ENCODE results near the gene MAGI2.
"Not testable (repeated sequence)": the region's sequence is repeated elsewhere in the genome, so short reads cannot be mapped to it uniquely, and the experiment has no call there.

MAGI2 gene

DNA sequence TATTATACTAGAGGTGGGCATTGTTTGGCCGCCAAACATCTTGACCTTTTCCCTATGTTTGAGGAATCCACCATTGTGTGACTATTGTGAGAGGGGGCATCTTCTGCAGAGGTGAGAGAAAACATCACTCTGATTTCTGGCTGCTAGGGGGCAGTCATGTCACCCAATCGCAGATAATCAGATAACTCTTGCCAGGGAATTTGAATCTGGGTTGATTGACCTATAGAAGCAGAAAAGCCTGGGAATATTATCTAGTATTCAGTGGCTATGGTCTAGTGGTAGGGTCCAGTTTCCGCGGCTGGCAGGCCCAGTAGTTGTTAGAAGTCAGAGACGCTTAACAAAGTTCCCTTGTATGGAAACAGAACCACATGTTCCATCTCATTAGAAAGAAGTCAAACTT is 846.4 kb downstream of the MAGI2 start:
- no peak for DNase-seq

DNA sequence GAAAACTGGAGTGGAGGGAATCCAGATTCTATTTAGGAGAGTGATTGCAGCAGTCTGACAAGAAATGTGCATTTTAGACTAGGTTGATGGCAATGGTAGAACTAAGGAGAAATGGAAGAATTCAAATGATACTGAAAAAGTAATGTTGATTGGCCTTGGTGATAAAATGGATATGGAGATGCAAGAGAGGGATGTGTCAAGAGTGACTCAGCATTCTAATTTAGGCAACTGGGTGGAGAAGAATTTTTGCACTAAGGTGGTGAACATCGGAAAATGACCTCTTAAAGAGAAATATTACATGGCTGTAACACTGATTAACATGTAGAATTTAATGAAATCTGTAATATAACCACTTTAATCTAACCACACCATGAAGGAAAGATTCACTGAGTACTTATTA is 848.3 kb downstream of the MAGI2 start:
- no peak for DNase-seq

DNA sequence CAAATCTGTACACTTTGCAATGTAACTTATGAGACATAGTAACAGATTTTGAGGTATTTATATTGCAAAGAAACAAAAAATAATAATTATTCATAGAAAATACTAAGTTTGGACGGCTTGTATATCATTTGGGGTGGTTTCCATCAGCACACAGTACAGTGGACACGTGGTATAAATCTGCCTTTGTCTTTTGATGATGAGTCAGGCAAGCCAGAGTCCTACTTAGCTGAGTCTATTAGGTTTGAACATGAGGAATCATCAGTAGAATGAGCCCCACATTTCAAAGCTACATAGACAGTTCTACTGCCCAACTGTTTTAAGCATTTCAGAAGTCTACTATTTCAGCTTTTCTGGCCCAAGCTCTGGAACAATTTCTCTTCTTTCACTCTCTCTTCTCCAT is 851.7 kb downstream of the MAGI2 start:
- DNase-seq = no peak

DNA sequence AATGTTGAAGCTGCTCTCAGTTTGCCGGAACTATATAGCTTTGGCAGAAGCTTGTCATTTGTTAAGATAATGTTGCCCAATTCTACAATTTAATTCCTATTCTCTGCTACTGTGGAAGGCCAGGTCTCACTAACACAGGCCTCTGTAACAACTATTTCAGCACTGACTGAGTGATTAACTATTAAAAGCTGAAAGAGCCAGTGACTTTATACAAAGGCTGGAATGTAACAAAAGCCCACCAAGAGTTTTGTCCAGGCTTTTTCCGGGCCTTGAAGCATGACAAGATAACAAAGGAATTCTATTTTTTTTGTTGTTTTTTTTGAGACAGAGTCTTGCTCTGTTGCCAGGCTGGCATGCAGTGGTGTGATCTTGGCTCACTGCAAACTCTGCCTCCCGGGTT is 859.3 kb downstream of the MAGI2 start:
- no peak for DNase-seq

DNA sequence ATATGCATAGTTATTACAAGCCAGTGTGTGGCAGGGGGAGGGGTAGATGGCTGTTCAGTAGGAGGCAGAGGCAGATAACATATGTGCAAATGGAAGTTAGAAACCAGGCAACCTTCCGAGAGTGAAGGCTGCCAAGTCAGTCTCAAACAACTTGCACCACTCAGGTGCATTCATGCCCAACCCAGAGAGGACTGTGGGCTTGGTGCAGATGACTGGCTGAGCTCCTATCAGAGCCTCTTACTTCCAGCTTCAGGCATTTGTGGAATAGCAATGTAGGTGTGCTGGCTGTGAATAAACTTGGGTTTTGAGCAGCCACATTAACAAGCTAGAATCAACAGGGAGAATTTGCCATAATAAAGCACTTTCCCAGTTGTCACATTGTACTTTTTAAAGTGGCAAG is 865.1 kb downstream of the MAGI2 start:
- DNase-seq = no peak

DNA sequence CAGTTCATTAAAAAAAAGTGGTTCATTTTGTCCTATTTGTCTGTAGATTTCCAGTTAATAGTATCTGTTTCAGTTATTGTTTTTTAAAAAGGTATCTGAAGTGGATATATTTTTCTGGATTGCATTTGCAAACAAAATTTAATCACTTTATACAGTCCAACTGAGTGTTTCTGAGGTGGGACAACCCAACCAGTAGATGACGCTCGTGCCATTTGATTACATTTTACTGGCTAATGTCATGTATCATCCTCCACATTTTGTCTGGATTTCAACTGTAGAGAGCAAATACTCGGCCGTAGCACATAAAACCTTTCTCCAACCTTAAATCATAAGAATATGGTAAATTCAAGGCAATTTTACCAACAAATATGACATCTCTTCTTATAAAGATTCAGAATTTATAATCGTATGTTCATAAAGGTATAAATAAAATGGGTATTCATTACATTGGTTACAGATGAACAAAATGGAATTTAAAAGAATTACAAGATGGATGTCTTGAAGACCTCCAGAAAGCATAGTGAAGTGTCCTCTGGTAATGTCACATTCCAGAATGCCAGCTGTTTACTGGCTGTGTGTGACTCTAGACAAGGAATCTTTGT is 865.9 kb downstream of the MAGI2 start:
- DNase-seq = no peak

DNA sequence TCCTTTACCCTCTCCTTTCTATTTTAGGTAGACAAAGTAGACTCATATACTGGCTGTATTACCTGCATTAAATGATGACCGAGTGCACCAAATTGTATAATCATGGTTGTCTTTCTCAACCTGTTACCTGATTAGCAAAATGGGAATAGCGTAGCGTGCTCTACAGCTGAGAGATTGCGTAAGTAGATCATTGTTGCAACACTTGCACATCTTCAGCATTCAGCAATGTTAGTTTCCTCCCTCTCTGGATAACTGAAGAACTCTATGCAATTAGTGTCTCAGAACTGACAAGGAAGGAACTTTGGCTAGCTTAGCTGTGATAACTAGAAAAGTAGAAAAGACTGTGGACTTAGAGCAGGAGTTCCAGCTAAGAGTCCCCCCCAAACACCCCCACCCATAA is 867.5 kb downstream of the MAGI2 start:
- no peak for DNase-seq

DNA sequence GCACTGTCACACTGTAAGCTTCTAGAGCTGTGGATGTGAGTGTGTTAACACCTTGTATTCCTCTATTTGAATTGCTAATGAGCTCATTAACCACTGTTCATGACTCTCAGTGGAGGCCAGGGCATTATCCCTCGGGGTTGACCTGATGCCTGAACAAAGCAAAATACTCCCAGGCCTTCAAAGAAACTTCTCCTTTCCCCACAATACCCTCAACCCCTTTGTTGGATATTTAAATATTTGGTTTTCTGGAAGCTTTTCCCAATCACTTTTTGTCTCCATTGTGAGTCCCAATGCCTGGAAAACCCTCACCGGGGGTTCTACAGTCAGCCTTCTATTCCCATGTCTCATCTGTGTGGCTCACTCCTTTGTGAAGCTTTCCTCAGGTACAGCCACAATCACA is 874.8 kb downstream of the MAGI2 start:
- DNase-seq = no peak

DNA sequence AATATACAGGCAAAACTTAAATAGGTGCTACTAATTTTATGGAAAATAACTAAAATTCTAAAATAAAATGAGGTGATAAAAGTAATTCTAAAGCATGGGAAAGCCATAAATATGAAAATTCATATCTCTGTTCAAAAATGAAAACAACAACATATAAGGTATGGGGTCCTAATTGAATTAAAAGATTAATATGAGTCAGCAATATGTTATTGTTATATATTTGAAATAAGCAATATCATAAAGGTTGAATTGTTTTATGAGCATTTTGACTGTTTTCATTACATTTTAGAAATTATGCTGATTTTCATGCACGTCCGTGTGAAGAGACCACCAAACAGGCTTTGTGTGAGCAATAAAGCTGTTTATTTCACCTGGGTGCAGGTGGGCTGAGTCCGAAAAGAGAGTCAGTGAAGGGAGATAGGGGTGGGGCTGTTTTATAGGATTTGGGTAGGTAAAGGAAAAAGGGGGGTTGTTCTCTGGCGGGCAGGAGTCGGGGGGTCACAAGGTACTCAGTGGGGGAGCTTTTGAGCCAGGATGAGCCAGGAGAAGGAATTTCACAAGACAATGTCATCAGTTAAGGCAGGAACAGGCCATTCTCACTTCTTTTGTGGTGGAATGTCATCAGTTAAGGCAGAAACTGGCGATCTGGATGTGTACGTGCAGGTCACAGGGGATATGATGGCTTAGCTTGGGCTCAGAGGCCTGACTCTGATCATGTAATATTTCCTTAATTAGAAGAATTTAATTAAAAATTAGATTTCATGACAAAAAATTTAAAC is 876.1 kb downstream of the MAGI2 start:
- not testable (repeated sequence) for DNase-seq

DNA sequence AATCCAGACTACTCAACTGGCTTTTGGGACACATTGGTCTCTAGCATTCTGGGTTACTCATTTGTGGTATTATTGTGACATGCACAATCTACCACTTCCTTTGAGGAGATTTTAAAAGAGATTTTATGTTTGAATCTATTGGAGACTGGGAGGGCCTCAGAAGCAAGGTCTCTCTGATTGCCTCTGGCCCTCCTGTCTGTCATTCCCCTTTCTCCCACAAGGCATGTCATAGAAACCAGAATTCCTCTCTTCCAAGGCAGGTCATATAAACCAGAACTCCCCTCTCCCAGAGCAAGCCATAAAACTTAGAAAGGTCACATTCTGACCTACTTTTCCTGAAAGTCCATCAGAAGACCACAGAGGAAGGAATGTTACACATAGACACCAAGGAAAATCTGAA is 877.2 kb downstream of the MAGI2 start:
- DNase-seq = no peak

DNA sequence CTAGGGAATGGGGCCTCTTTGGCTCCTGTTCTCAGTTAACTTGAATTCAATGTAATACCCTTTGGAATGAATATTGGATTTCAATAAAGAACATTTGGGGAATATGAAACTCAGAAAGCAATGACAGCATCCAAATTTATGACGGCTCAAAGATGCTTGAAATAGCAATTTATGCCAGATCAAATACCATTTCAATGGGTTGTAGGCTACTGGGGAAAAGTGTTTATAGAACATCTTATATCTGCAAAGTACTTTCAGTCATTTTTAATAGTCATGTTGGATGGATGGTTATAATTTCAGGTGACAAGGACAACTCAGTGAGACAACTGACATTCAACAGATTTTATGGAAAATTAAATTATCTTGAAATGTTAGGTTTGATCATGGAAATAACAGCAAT is 882.2 kb downstream of the MAGI2 start:
- no peak for DNase-seq

DNA sequence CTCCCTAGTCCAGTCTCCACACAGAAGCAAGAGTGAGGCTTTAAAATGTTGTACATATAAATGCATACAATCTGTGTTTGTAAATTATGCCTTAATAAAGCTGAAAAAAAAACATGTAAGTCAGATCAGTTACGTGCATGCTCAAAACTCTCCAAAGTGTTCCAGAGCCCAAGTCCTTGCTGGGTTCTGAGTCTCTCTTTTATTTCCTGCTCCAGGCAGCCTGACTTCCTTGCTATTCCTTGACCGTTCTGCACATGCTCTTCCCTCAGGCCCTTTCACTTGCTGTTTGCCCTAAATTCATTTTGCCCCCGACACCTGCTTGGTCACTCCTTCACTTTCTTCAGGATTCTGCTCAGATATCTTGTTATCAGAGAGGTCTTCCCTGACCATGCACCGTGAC is 884.8 kb downstream of the MAGI2 start:
- DNase-seq = no peak

DNA sequence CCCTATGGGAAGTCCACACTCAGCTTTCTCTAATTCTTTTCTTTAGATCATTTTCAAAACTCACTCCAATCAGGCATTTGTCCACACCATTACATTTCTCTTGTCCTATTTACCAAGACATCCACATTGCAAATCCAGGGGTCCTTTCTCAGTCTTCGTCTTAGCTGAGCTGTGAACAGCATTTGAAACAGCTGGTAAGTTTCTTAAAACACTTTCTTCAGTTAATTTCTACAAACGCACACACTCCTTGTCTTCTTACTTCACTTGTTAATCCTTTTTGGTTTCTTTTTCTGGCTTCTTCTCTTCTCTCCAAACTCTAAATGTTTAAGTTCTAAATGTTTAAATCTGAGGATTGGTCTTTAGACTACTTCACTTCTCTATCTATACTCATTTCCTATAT is 885.6 kb downstream of the MAGI2 start:
- no peak for DNase-seq

DNA sequence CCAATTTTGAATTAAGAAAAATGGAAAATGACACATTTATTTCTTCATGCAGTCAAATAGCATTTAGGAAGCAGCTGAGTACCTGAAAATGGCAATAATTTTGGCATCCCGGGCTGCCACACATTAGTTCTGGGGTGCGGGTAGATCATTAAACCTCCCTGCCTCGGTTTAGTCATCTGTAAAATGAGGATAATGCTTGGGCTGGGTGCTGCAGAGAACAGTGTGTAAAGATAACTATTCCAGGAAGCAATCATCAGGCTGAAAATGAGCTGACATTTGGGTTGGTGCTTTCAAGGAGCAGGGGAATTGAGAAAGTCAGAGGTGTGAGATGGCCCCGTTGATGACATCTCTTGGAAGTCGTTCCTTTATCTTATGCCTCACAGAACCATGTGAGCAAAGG is 887.7 kb downstream of the MAGI2 start:
- DNase-seq = no peak

DNA sequence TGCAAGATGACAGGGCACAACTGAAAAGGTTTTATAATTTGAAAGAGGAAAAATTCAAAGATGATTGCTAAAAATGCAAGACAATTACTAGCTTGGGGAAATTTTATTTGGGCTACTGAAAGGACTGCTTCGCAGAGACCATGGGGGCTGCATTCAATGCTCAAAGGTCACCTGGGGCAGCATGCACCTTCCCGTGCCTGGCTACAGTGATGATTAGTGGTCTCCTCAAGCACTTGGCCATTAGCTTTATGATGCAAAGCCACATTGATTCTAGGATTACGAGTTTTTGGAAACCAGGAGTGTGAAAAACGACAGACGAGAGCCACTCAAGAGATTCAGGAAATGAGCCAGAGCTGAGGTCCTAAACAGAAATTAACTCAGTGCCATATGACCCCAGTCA is 890.3 kb downstream of the MAGI2 start:
- no peak for DNase-seq

DNA sequence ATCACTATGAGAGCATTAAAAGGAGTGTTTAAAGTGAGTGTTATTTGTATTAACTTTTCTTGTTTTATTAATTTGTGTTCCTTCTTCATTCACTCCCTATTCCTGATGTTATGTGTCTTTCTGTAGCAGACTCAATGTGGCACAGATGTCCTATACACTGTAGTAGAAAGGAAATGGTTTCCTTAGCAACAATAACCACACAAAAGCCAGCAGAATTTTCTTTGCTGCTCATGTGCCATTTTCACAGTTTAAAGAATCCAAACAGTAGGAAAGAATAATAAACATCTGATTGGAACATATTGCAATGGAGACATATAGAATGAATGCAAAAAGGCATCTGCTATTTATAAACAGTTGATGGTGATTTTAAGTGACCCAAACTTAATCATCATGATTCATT is 891.3 kb downstream of the MAGI2 start:
- DNase-seq = no peak

DNA sequence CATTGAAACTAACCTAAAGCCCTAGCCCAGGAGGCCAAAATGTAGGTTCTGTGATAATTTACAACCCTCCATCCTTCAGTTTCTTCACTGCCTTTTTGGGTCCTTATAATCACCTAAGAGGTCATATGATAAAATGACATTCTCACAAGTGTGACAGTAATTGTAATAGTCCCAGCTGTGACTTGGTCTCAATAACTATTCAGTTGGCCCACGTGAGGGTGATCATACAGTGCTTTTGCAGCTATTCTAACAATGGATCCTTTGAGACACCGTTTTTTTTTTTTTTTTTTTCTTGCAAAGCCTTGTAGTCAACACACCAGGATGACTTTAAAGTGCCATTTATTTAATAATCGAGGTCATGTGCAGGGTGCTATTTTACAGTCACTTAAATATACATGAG is 894.9 kb downstream of the MAGI2 start:
- no peak for DNase-seq

DNA sequence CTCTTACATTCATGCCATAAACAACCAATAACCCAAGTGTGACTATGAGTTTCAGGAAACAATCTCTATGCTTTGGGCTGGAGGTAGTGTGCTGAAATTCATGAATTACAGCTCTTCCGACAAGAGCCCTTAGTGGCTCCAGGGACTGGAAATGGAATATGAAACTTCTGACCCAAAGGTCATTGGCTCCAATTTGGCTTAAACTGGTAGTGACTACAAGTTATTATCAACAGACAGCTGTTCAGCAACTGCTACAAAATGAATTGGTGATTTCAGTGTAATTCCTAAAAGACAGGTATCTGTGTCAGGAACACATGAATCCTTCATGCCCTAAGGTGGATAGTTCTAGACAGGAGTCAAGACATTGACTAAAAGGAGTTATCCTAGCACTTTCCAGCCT is 909.5 kb downstream of the MAGI2 start:
- no peak for DNase-seq

DNA sequence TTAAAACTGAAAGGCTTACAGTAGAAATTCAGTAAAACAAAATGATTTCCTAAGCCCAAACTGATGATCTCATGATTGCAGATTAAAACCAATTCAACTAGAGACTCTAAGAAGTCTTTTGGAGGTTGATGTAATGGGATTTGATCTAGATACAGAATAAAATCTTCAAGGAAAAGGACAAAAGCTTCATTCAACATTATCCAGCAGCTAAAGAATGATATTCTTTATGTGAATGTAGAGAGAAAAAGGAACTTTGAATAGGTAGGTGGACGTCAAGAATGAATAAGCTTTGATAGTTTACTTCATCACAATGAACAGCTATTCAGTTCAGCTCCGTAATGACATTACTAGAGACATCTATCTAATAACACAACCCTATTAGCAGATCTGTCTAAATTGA is 910.5 kb downstream of the MAGI2 start:
- no peak for DNase-seq

DNA sequence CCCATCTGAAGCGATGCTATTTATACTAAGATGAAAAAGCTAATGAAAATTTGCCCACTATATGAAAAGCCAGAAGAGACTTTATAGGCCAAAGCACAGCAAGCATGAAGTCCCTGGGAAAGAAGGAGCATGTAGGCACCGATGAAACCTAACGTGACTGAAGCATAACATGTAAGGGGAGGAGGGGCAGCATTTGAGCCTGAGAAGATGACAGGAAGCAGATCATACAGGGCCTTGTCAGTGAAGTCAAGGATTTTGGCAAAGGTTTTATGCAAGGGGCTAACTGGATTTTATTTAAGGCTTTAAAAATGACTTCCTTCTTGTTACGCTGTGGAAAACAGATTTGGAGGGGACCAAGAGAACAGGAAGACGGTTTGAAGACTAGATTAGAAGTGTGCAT is 910.9 kb downstream of the MAGI2 start:
- no peak for DNase-seq

DNA sequence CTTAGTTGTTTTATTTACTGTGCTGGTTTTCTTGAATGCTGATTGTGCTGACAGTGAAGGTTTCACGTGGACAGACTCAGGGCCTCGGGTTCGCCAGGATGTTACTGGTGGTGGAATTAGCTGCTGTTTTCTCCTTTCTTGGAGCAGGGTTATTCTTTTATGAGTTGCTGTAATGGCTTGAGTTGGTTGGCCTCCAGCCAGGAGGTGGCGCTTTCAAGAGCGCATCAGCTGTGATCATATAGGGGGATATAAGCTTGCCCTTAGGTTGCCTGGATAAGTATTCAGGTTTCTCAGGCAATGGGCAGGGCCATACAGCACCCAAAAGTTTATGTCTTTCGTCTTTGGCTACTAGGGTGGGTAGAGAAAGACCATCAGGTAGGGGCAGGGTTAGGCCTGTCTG is 913.6 kb downstream of the MAGI2 start:
- DNase-seq = no peak

DNA sequence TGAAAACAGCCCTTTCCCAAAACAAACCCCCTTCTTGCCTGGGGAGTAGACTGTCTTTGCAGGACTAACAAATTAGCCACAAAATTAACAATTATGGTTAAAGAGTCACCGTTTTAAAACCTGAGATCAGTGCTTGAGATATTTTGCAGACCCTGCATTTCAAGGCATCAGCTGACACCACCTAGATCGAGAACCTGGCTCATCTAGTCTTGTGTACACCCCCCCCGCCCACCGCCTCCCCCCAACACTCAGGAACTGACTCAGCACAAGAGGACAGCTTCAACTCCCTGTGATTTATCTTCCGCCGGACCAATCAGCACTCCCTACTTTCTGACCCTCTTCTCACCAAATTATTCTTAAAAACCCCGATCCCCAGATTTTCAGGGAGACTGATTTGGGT is 917.8 kb downstream of the MAGI2 start:
- DNase-seq = no peak

DNA sequence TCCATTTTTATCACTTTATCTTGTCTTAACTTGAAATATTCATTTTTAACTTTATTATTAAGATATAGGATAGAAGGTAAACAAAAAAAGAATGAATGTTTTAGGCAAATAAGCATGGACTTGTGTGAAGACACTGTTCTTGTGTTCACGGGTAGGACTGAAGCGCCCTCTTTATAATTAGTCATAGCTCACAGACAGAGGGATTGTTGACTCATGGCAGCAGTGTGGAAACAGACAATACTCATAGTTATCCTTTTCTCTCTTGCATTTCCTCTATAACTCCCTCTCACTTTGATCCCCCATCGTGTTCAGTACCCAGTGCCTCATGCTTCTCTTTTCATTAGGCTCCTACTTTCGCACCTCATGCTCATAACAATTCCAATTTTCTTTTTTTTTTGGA is 923.1 kb downstream of the MAGI2 start:
- no peak for DNase-seq

DNA sequence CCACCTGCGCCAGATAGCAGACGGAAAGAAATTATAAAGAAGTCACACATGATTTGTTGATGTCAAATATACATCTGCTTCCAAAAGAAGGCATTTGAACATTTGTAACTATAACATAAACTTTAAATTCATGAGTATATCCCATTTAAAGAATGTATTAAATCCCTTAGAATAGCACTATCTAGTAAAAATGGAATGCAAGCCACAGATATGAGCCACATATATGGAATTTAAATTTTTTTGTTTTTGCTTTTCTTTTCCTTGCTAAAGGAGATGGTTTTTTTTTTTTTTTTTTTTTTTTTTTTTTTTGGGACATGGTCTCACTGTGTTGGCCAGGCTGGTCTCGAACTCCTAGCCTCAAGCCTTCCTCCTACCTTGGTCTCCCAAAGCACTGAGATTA is 924.1 kb downstream of the MAGI2 start:
- DNase-seq = no peak

DNA sequence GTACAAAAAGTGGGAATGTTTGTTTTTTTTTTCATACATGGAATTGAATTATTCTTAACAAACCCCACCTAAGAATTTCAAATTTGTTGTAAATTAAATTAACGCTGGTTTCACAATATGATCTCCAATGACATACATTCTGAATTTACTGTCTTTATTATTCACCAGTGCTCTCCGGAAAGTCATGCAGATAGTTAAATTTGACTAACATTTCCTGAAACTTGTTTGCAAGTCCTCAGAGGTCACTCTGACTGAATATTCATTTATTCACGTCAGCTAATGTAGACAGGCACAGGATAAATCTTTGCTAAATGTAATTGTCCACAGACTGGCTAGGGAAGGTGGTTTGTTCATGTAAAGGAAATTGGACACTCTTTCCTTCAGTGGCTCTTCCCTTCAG is 924.5 kb downstream of the MAGI2 start:
- no peak for DNase-seq

All from stimulated activated CD4-positive, alpha-beta T cell treated with anti-CD3 and anti-CD28 coated beads, Interleukin-2, amount 100 ng/mL, for 48 hours (primary cell).